ENCODE results near the gene NTRK3.
"Not testable (repeated sequence)": the region's sequence is repeated elsewhere in the genome, so short reads cannot be mapped to it uniquely, and the experiment has no call there.

Gene NTRK3

GRCh38 chr15:88072598-88073390 is 183.7 kb downstream of the NTRK3 start:
- no peak for DNase-seq (ENCODE audit: low read depth)

GRCh38 chr15:88072133-88072532 is 184.4 kb downstream of the NTRK3 start:
- DNase-seq (ENCODE audit: low read depth): not testable (repeated sequence)

GRCh38 chr15:88071141-88071540 is 185.4 kb downstream of the NTRK3 start:
- no peak for DNase-seq (ENCODE audit: low read depth)

GRCh38 chr15:88069561-88069960 is 187.0 kb downstream of the NTRK3 start:
- DNase-seq (ENCODE audit: low read depth): no peak

DNA sequence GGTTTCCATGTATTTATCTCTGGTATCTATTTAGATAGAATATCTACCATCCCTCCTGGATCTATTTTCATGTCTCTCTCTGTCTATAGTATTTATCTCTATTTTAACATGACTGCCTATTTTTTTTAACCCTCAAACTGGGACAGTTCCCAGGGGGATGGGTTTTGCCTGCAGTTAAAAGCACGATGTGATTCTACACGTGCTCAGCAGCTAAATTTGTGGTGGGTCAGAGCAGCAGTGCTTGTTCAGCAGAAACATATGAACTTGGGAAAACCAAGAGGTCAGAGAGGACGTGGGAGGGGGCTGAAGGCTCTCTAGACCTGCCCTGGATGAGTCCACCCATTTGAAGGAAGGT is 189.2 kb downstream of the NTRK3 start:
- DNase-seq (ENCODE audit: low read depth): no peak

GRCh38 chr15:88066636-88067330 is 189.8 kb downstream of the NTRK3 start:
- DNase-seq (ENCODE audit: low read depth): no peak

- no peak for DNase-seq (ENCODE audit: low read depth)
Measured at GRCh38 chr15:88061452-88061851, 195.1 kb downstream of the NTRK3 start.

DNA sequence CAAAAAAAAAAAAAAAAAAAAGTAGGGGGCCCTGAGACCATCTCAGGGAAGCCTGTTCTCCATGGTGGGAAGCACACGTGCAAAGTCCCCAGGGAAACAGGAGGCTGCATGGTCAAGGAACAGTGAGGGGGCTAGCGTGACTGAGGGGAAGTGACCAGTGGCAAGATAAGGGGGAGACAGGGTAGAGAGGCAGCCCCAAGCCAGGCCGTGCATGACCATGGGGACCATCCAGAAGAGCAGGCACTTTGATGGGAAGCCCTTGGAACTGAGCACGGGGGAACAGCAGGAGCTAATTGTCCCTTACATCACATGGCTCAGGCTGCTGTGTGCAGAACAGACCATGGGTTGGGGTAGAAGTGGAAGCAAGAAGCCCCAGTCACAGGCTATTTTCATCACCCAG is 196.2 kb downstream of the NTRK3 start:
- no peak for DNase-seq (ENCODE audit: low read depth)

GRCh38 chr15:88057836-88058235 is 198.7 kb downstream of the NTRK3 start:
- DNase-seq (ENCODE audit: low read depth): no peak

DNA sequence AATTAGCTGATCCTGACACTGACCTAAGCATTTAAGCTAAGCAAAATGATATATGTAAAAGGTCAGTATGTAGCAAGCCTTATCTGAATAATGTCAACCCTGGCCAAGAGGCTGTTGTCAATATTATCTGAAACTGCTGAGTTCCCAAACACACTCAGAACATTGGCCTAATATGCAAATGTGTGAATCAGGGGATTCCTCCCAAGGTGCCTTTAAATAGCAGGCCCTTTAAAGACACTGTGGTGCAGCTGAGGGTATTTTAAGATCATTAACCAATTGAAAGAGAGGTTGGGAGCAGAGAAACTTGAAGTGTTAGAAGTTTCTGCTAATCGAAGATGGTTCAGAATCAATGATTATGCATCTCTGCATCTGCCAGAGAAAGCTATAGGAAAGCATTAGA is 207.0 kb downstream of the NTRK3 start:
- no peak for DNase-seq (ENCODE audit: low read depth)

DNA sequence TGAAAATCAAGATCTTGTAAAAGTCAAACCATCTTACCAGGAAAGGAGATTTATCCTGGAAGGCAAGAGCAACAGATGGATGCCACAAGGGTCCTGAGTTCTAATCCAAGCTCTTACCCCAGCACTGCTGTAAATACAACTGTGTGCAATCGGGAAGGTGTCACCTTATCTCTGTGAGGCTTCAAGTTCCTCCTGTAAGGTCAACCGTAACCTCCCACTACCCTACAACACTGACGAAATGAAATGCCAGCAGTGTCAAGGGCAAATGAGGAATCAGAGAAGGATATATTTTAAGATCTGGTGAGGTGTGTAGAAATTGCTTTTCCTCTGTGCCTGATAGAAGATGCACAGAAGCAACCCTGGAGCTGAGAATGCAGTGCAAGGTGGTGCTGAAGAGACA is 207.8 kb downstream of the NTRK3 start:
- DNase-seq (ENCODE audit: low read depth): no peak

DNA sequence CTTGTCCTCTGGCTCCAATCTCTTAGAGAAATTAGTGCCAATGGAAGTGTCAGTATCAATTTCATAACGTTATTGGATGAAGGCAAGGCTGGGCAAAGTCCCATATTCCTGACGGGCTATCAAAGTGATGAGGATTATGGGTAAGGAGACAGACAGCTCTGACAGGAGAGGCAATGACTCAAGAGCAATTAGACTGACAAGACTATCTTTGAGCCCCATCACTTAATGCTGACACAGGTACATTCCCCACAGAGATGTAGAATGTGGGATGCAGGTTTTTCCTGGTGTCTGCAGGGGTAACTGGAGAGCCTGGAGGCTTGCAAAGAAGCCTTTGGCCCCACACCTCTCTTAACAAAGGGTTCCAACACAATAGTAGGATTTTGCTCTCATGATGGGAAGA is 208.3 kb downstream of the NTRK3 start:
- DNase-seq (ENCODE audit: low read depth): no peak

DNA sequence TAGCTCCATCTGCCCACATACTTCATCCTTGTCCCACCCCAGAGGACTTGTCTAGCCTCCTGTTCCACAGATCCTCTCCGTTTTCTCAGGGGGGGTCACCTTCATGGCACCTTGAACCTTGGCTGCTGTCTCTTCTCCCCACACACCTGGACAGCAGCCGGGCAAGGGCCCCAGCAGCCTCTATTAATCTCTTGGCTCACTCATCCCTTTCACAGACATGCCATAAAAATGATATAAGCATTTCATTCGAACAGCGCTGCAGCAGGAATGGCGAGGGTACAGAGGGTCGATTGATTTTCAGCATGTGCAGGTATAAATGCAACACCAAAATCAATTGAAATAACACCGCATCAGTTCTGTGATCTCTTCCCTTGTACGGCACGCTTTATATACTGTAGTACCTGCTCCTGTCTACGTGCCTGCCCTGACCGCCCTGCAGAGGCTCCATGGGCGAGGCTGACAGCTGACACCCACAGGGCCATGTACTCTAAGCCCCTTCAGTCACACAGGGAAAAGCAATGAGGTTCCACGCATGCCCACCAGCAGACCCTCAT is 209.9 kb downstream of the NTRK3 start:
- no peak for DNase-seq (ENCODE audit: low read depth)

- no peak for DNase-seq (ENCODE audit: low read depth)
Measured at GRCh38 chr15:88043396-88043795, 213.1 kb downstream of the NTRK3 start.

GRCh38 chr15:88042047-88042446 is 214.5 kb downstream of the NTRK3 start:
- no peak for DNase-seq (ENCODE audit: low read depth)

DNA sequence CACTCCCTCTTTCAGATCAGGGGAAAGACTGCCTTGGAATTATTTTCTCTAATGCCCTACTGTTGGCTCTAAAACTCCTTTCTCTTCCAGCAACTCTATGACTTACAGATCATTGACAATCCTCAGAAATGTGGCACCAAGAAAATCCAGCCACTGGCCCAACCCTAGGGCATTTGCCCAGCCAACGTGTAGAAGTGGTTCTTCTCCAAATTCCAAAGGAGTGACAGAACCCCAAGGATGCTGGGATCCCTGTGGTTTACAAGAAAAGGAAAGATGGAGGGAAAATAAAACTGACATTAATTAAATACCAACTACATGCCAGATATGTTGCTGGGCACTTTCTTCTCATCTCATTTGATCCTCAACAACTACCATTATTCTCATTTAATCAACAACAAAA is 216.0 kb downstream of the NTRK3 start:
- DNase-seq (ENCODE audit: low read depth): no peak

GRCh38 chr15:88038261-88038660 is 218.3 kb downstream of the NTRK3 start:
- no peak for DNase-seq (ENCODE audit: low read depth)

GRCh38 chr15:88036154-88036839 is 220.2 kb downstream of the NTRK3 start:
- no peak for DNase-seq (ENCODE audit: low read depth)

DNA sequence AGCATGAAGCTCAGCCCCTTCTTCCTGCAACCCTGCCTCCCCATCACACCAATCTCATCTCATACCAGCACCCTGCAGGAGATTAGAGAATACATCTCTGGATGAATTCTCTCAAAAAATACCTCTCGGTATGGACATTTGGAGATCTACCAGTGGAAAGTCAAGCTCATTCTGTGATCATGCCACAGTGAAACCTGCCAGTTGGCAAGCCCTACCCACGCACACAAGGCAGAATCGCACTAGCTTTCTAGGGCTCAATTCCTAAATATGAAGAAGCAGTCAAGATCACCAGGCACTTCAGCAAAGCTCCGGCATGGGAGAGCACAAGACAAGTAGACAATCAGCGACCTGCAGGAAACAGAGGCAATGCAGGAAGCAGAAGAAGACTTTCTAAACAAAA is 221.2 kb downstream of the NTRK3 start:
- DNase-seq (ENCODE audit: low read depth): no peak

- DNase-seq (ENCODE audit: low read depth): not testable (repeated sequence)
Measured at GRCh38 chr15:88033421-88033820, 223.1 kb downstream of the NTRK3 start.

DNA sequence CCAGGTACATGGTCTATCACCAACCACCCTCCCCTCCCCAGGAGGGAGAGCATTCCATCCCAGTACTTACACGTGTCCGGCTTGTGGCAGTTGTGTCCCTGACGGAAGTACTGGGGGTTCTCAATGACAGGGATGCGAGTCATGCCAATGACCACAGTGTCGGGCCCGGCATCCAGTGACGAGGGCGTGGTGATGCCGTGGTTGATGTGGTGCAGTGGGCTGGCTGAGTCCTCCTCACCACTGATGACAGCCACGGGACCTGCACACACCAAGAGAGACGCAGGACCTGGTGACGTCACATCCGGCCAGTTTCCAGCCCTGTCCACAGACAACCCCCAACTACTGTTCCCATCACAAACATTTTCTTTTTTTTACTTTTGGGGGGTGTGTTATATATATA is 223.8 kb downstream of the NTRK3 start:
- DNase-seq (ENCODE audit: low read depth): no peak

- DNase-seq (ENCODE audit: low read depth): no peak
Measured at GRCh38 chr15:88031461-88031860, 225.1 kb downstream of the NTRK3 start.

- no peak for DNase-seq (ENCODE audit: low read depth)
Measured at GRCh38 chr15:88029696-88030095, 226.8 kb downstream of the NTRK3 start.
